GM12865 (cell line): Measurements from ENCODE around the gene TXNRD2.

Experiments
- DNase-seq: peaks from one replicate; pipeline ENCODE4 v3.0.0; 2010; ENCODE audit warnings: low read depth
- H3K4me3 ChIP-seq: 2 replicates; pipeline ENCODE4 v1.5.1; 2011; ENCODE audit warnings: mild to moderate bottlenecking, low read depth, low read length, control low read depth
- TF ChIP-seq, protein P1 (sequence below): IDR thresholded peaks from 2 replicates; pipeline ENCODE4 v1.5.1; 2011; ENCODE audit warnings: low read length, control low read depth, low read depth, inconsistent platforms; ENCODE audit not compliant: insufficient read depth; ENCODE audit errors: missing control alignments

TXNRD2 gene

DNA sequence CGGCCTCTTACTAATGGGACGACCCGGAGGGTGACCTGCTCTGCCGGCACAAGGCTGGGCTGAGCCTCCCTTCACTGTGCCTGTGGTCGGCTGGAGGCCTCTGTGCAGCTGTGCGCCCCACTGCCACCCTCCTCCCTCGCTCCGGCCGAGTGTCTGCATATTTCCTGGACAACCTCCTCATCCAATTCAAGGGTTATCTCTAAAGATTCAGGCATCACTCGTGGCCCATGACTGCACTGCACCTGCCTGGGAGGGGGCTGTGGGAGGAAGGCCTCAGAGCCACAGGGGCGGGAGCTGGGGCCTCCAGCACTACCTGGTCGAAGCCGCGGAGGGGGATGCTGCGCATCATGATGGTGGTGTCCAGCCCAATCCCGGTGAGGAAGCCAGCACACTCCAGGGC lies 43.9 kb downstream of the TXNRD2 start:
- no peak overlapping the region for H3K4me3 ChIP-seq
- TF ChIP-seq, protein P1, sequence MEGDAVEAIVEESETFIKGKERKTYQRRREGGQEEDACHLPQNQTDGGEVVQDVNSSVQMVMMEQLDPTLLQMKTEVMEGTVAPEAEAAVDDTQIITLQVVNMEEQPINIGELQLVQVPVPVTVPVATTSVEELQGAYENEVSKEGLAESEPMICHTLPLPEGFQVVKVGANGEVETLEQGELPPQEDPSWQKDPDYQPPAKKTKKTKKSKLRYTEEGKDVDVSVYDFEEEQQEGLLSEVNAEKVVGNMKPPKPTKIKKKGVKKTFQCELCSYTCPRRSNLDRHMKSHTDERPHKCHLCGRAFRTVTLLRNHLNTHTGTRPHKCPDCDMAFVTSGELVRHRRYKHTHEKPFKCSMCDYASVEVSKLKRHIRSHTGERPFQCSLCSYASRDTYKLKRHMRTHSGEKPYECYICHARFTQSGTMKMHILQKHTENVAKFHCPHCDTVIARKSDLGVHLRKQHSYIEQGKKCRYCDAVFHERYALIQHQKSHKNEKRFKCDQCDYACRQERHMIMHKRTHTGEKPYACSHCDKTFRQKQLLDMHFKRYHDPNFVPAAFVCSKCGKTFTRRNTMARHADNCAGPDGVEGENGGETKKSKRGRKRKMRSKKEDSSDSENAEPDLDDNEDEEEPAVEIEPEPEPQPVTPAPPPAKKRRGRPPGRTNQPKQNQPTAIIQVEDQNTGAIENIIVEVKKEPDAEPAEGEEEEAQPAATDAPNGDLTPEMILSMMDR: no peak
- no peak for DNase-seq

DNA sequence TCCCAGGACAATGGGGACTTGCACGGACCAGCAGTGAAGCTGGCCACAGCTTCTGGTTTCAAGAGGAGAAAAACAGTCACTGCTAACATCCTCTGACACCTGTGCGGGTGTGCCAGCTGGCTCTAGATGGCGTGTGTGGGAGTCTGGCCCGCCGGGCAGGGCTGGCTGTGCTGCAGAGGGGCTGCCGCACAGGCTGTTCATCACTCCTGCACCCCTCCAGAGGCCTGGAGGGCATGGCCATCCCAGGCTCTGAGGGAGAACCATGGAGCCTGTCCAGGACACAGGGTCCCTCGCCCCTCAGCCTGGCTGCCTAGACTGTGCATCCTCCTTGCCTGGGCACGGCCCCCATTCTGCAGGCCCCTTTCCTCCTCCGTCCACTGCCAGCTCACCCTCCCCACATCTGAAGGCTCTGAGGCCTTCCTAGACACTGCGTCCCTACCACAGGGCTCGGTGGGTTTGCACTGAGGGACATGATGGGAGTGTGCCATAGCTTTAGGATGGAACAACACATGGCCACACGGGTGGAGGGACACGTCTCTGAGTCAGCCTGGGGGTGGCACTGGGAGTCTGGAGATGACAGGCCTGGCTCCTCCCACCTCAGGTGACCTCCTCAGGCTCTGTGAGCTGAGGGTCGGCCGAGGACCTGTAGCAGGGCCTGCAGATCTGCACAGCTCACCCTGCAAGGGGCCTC lies 44.8 kb downstream of the TXNRD2 start:
- no peak for DNase-seq
- H3K4me3 ChIP-seq: no peak overlapping the region
- TF ChIP-seq, protein P1: no peak

DNA sequence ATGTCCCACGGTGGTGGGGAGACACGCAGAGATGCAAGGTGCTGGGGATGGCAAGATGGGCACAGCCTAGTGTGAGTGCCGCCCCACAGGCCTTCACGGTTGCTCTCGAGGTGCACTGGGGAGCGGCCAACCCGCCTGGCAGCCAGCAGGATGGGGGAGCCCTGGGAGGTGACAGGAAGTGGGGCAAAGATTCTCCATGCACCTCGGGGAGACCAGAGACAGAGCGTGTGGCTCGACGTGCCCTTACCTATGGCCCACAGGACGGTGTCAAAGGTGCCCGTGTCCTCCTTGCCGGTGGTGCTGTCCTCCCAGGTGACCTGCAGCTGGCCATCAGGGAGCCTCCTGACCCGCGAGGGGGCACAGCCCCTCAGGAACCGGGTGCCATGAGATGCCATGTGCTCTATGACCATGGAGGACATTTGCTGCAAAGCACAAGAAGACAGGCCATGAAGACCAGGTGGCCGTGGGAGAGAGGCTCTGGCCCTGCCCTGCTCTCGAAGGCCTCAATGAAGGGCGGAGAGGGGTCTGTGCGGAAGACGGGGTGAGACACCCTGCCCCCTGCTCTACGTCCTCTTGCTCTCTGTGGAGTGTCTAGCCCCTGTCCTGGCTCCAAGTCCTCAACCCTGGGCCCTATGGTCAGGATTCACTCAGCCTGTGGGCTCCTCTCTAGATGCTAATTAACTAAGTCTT lies 46.3 kb downstream of the TXNRD2 start:
- TF ChIP-seq, protein P1: no peak
- no peak overlapping the region for H3K4me3 ChIP-seq
- DNase-seq: no peak

DNA sequence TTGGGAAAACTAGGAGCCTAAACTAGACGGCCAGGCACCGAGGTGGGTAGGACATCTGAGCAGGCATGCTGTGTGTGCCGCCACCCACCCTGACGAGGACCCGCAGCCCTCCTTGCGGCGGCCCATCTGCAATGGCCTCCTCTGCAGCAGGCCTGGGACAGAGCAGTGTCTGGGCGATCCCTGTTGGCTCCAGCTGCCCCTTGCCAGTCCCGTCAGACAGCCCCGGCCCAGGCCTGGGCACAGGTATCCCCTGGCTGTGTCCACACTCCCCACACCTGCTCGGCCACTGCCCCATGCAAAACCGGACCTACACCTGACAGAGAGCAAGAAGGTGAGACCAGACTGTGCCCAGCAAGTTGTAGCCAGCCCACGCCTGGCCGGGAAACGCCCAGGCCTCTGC lies 48.3 kb downstream of the TXNRD2 start:
- DNase-seq: no peak

DNA sequence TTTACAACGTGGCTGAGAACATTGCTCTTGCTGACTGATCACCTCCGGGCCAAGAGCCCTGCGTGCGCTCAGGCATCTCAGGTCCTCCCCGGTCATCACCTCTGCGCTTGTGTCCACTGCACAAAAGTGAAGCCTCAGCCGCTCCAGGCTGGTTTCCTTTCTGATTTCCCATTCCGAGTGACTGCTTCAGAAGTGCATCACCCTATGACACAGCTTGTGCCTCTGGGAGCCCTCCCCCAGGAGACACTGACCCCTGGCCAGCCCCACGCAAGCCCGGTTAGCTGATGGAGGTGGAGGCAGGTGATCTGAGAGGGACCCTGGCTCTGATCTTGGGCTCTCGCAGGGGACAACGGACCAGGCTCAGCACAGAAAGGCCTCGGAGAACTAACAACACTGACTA lies 48.7 kb downstream of the TXNRD2 start:
- H3K4me3 ChIP-seq: no peak overlapping the region
- TF ChIP-seq, protein P1: no peak
- no peak for DNase-seq

More for the DNA sequence above, 48.3 kb downstream of the TXNRD2 start:
- TF ChIP-seq, protein P1: no peak
- no peak overlapping the region for H3K4me3 ChIP-seq

DNA sequence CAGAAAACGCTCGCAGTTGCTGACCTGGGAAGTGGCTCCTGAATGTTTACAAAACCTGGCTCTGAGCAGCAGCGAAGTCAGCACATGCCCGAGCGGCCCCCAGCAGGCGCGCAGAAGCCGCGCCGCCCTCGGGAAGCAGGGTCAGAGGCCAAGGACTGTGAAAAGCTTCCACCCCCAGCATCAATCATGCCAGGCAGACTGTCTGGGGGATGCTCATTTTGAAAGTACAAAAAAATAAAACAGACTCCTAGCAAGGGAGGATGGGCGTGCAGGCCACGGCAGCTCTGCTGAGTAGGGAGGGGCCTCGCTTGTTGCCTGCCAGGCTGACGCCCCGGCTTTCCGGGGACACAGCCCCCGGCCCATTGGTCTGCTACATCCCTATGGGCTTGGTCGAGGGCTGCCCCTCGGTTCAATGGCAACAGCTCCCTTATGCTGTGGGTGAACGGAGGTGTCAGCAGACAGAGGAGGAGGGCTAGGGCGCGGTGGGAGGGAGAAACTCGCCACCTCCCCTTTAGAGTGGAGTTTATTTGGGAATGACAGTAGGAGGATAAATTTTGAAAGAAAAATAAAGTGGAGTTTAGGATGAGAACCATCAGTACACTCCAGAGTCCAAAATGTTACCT lies 49.2 kb downstream of the TXNRD2 start:
- DNase-seq: no peak
- H3K4me3 ChIP-seq: no peak overlapping the region
- TF ChIP-seq, protein P1: no peak
